SU-DHL-6 (cell line): Measurements from ENCODE around the gene NR5A2.

ENCODE experiments used
- EZH2phosphoT487 ChIP-seq: fragments of 200-600 bp; sonication (generic), shearing (Covaris generic); conservative IDR thresholded peaks from 2 replicates; pipeline ENCODE4 v1.6.1; 2018; ENCODE audit warnings: mild to moderate bottlenecking, antibody characterized with exemption, low read length, moderate library complexity, mixed read lengths
- TF ChIP-seq, protein P1 (sequence below): fragments of 200-600 bp; sonication (generic); IDR thresholded peaks from one replicate; pipeline ENCODE4 v1.5.1; 2017; ENCODE audit warnings: antibody characterized with exemption, mild to moderate bottlenecking, low read length, moderate library complexity; ENCODE audit not compliant: insufficient read depth, poor library complexity, severe bottlenecking

GRCh38 chr1:200157715-200158114 lies 130.2 kb downstream of the NR5A2 start:
- TF ChIP-seq, protein P1, sequence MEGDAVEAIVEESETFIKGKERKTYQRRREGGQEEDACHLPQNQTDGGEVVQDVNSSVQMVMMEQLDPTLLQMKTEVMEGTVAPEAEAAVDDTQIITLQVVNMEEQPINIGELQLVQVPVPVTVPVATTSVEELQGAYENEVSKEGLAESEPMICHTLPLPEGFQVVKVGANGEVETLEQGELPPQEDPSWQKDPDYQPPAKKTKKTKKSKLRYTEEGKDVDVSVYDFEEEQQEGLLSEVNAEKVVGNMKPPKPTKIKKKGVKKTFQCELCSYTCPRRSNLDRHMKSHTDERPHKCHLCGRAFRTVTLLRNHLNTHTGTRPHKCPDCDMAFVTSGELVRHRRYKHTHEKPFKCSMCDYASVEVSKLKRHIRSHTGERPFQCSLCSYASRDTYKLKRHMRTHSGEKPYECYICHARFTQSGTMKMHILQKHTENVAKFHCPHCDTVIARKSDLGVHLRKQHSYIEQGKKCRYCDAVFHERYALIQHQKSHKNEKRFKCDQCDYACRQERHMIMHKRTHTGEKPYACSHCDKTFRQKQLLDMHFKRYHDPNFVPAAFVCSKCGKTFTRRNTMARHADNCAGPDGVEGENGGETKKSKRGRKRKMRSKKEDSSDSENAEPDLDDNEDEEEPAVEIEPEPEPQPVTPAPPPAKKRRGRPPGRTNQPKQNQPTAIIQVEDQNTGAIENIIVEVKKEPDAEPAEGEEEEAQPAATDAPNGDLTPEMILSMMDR, result no peak
- TF ChIP-seq EZH2phosphoT487, result no peak
